HCT116 (cell line): Measurements from ENCODE around the gene KRT6A. TPM values are rescaled to one million over a fixed set of nuclear protein-coding genes. Genes with fewer than 3 reads are reported as not detected.

Experiments
- ATAC-seq: fragments of 200-7000 bp; cut with Tn5 transposase; 2 replicates; pipeline ENCODE4 v1.9.1; 2020; ENCODE audit warnings: mild to moderate bottlenecking, moderate library complexity
- BruUV-seq: library from RNA; stranded (reverse); fragments of 400-500 nt; replicated peaks from 2 replicates; lab custom pipeline; 2021; lab: Mats Ljungman, UMichigan
- CTCF ChIA-PET: fragments of 300-600 bp; sonication (Branson Sonifier 250); formaldehyde crosslinking; loops from one replicate; lab custom pipeline; 2021; ENCODE audit warnings: antibody characterized with exemption; lab: Charles Lee
- POLR2A ChIA-PET: fragments of 300-600, 350-600 bp; sonication (Branson Sonifier 250); formaldehyde crosslinking; loops from one replicate; lab custom pipeline; 2021; ENCODE audit warnings: antibody characterized with exemption; lab: Charles Lee
- RAD21 ChIA-PET, 2 experiments: fragments of 300-600 bp; sonication (Branson Sonifier 250); formaldehyde crosslinking; loops; one replicate each; lab custom pipeline; 2023; ENCODE audit warnings: low total read pairs in 2 of 2; ENCODE audit not compliant: uncharacterized antibody in 2 of 2, unreplicated experiment in 2 of 2, low non-redundant PET in 1 of 2; lab: Charles Lee
- DNase-seq: peaks from one replicate; pipeline ENCODE4 v3.0.0-alpha.2; 2010; ENCODE audit warnings: low read depth, low spot score
- H2AFZ ChIP-seq: fragments of 200-600 bp; shearing (Covaris generic), sonication (generic); 2 replicates; pipeline ENCODE4 v1.6.1; 2017; ENCODE audit warnings: low read depth, mixed run types, mixed read lengths, antibody characterized with exemption, low read length; ENCODE audit not compliant: poor library complexity, severe bottlenecking
- H3K27ac ChIP-seq: 2 replicates; pipeline ENCODE4 v1.5.1; 2012; ENCODE audit warnings: low read depth, low read length
- H3K27me3 ChIP-seq: fragments of 200-600 bp; sonication (generic); 2 replicates; pipeline ENCODE4 v1.6.1; 2016; ENCODE audit warnings: mixed run types, low read length, mixed read lengths; ENCODE audit not compliant: insufficient read depth
- H3K36me3 ChIP-seq, 2 experiments: fragments of 200-500 bp in 1 of 2; fragments of 200-600 bp in 1 of 2; sonication (Bioruptor generic) in 1 of 2; sonication (generic) in 1 of 2; 2 replicates each; pipeline versions ENCODE4 v1.5.1 to v1.6.1; 2014 to 2016; ENCODE audit warnings: low read length in 2 of 2, inconsistent platforms in 1 of 2, mixed read lengths in 1 of 2, mixed run types in 1 of 2; ENCODE audit not compliant: insufficient read depth in 2 of 2, control insufficient read depth in 1 of 2
- H3K4me1 ChIP-seq, 2 experiments: fragments of 200-600 bp in 1 of 2; sonication (generic) in 1 of 2; 2 replicates each; pipeline versions ENCODE4 v1.5.1 to v1.6.1; 2012 to 2017; ENCODE audit warnings: low read length in 2 of 2, inconsistent platforms in 1 of 2, mild to moderate bottlenecking in 1 of 2, mixed read lengths in 1 of 2, mixed run types in 1 of 2, moderate library complexity in 1 of 2; ENCODE audit not compliant: insufficient read depth in 2 of 2, control insufficient read depth in 1 of 2
- H3K4me2 ChIP-seq: fragments of 200-600 bp; sonication (generic); 2 replicates; pipeline ENCODE4 v1.6.1; 2017; ENCODE audit warnings: mixed run types, low read length, mixed read lengths
- H3K4me3 ChIP-seq, 2 experiments: fragments of 200-600 bp in 1 of 2; sonication (generic) in 1 of 2; replicated peaks in 1 of 2; 2 replicates each; pipeline ENCODE4 v1.5.1; 2011 to 2016; ENCODE audit warnings: low read length in 2 of 2, control low read depth in 1 of 2, low read depth in 1 of 2, mild to moderate bottlenecking in 1 of 2, mixed read lengths in 1 of 2, mixed run types in 1 of 2
- H3K79me2 ChIP-seq: fragments of 200-600 bp; sonication (generic); 2 replicates; pipeline ENCODE4 v1.6.1; 2017; ENCODE audit warnings: mild to moderate bottlenecking, mixed run types, low read length, moderate library complexity, mixed read lengths; ENCODE audit not compliant: insufficient read depth
- H3K9ac ChIP-seq: fragments of 200-600 bp; sonication (generic); 2 replicates; pipeline ENCODE4 v1.6.1; 2016; ENCODE audit warnings: low read length, mixed read lengths
- H3K9me2 ChIP-seq: fragments of 200-600 bp; sonication (generic), shearing (Covaris generic); 2 replicates; pipeline ENCODE4 v1.6.1; 2017; ENCODE audit warnings: mixed run types, mild to moderate bottlenecking, moderate library complexity; ENCODE audit not compliant: insufficient read depth
- H3K9me3 ChIP-seq, 2 experiments: fragments of 200-500 bp in 1 of 2; fragments of 200-600 bp in 1 of 2; sonication (Bioruptor generic) in 1 of 2; sonication (generic) in 1 of 2; 2 replicates each; pipeline ENCODE4 v1.6.1; 2014 to 2017; ENCODE audit warnings: low read length in 2 of 2, mixed read lengths in 2 of 2, inconsistent platforms in 1 of 2, low read depth in 1 of 2, mild to moderate bottlenecking in 1 of 2, mixed run types in 1 of 2, moderate library complexity in 1 of 2; ENCODE audit not compliant: control insufficient read depth in 1 of 2, insufficient read depth in 1 of 2
- H4K20me1 ChIP-seq: fragments of 200-600 bp; sonication (generic), shearing (Covaris generic); 2 replicates; pipeline ENCODE4 v1.6.1; 2017; ENCODE audit warnings: mixed run types, mild to moderate bottlenecking, moderate library complexity; ENCODE audit not compliant: insufficient read depth
- CBX3 ChIP-seq: IDR thresholded peaks from 2 replicates; pipeline ENCODE4 v1.6.1; 2012; ENCODE audit warnings: low read depth
- CEBPB ChIP-seq: IDR thresholded peaks from 2 replicates; pipeline ENCODE4 v1.6.1; 2012; ENCODE audit warnings: low read depth
- ELF1 ChIP-seq: IDR thresholded peaks from 2 replicates; pipeline ENCODE4 v1.6.1; 2012; ENCODE audit warnings: low read depth, borderline replicate concordance
- EZH2 ChIP-seq: fragments of 200-600 bp; sonication (generic); IDR thresholded peaks from 2 replicates; pipeline ENCODE4 v1.6.1; 2017; ENCODE audit warnings: antibody characterized with exemption, mixed run types
- EZH2phosphoT487 ChIP-seq: fragments of 200-600 bp; IDR thresholded peaks from 2 replicates; pipeline ENCODE4 v1.6.1; 2018; ENCODE audit warnings: antibody characterized with exemption, borderline replicate concordance
- JUND ChIP-seq: IDR thresholded peaks from 2 replicates; pipeline ENCODE4 v1.6.1; 2012
- POLR2A ChIP-seq: IDR thresholded peaks from 2 replicates; pipeline ENCODE4 v1.7.0; 2011; ENCODE audit warnings: borderline replicate concordance; ENCODE audit not compliant: insufficient read depth, insufficient read length; ENCODE audit errors: extremely low read depth
- POLR2AphosphoS5 ChIP-seq: IDR thresholded peaks from 2 replicates; pipeline ENCODE4 v1.6.1; 2011; ENCODE audit warnings: mild to moderate bottlenecking, low read depth, low read length, moderate library complexity
- RAD21 ChIP-seq: IDR thresholded peaks from 2 replicates; pipeline ENCODE4 v1.6.1; 2012; ENCODE audit warnings: low read depth, mild to moderate bottlenecking
- SIN3A ChIP-seq: IDR thresholded peaks from 2 replicates; pipeline ENCODE4 v1.6.1; 2012; ENCODE audit warnings: low read depth
- SP1 ChIP-seq: IDR thresholded peaks from 2 replicates; pipeline ENCODE4 v1.6.1; 2012; ENCODE audit warnings: low read depth
- TCF7L2 ChIP-seq: IDR thresholded peaks from 2 replicates; pipeline ENCODE4 v1.7.0; 2011; ENCODE audit warnings: borderline replicate concordance, inconsistent platforms; ENCODE audit not compliant: insufficient read depth, insufficient read length; ENCODE audit errors: extremely low read depth
- YY1 ChIP-seq: IDR thresholded peaks from 2 replicates; pipeline ENCODE4 v1.6.1; 2011; ENCODE audit warnings: low read length, low read depth, moderate library complexity, mild to moderate bottlenecking; ENCODE audit not compliant: insufficient replicate concordance; ENCODE audit errors: extremely low read depth
- ZFX ChIP-seq: fragments of 450-650 bp; IDR thresholded peaks from 2 replicates; pipeline ENCODE4 v1.6.1; 2017
- ZNF274 ChIP-seq: fragments of 200-500 bp; sonication (Bioruptor generic); IDR thresholded peaks from 2 replicates; pipeline ENCODE4 v1.6.1; 2014; ENCODE audit warnings: mild to moderate bottlenecking, low read depth, low read length, inconsistent platforms
- intact Hi-C: fragments of 100-400 bp; cut with micrococcal nuclease; formaldehyde crosslinking; loops from 2 replicates; pipeline ENCODE4 v1.10.0; 2022
- total RNA-seq: library from RNA; stranded (reverse); gene quantifications from one replicate; pipeline ENCODE4 v1.2.1, GENCODE V29; 2021; ENCODE audit not compliant: unreplicated experiment
- TF ChIP-seq, protein P1 (sequence below): IDR thresholded peaks from 2 replicates; pipeline ENCODE4 v1.6.1; 2011; ENCODE audit warnings: mild to moderate bottlenecking, low read length, moderate library complexity; ENCODE audit not compliant: insufficient replicate concordance; ENCODE audit errors: extremely low read depth
- TF ChIP-seq, protein P2 (sequence below): IDR thresholded peaks from 2 replicates; pipeline ENCODE4 v1.6.1; 2012
- TF ChIP-seq, protein P3 (sequence below): IDR thresholded peaks from 2 replicates; pipeline ENCODE4 v1.6.1; 2012
- TF ChIP-seq, protein P4 (sequence below), 3 experiments: fragments of 200-600 bp in 1 of 3; sonication (generic) in 1 of 3; IDR thresholded peaks in 2 of 3; conservative IDR thresholded peaks in 1 of 3; 2 replicates each; pipeline ENCODE4 v1.5.1; 2012 to 2017; ENCODE audit warnings: low read depth in 2 of 3, low read length in 2 of 3, antibody characterized with exemption in 1 of 3, borderline replicate concordance in 1 of 3, control low read depth in 1 of 3, mild to moderate bottlenecking in 1 of 3, mixed read lengths in 1 of 3, mixed run types in 1 of 3, moderate library complexity in 1 of 3; ENCODE audit not compliant: insufficient read depth in 1 of 3

The KRT6A gene
- total RNA-seq, 1 experiment from 2014 or later, result 0.66 TPM

DNA sequence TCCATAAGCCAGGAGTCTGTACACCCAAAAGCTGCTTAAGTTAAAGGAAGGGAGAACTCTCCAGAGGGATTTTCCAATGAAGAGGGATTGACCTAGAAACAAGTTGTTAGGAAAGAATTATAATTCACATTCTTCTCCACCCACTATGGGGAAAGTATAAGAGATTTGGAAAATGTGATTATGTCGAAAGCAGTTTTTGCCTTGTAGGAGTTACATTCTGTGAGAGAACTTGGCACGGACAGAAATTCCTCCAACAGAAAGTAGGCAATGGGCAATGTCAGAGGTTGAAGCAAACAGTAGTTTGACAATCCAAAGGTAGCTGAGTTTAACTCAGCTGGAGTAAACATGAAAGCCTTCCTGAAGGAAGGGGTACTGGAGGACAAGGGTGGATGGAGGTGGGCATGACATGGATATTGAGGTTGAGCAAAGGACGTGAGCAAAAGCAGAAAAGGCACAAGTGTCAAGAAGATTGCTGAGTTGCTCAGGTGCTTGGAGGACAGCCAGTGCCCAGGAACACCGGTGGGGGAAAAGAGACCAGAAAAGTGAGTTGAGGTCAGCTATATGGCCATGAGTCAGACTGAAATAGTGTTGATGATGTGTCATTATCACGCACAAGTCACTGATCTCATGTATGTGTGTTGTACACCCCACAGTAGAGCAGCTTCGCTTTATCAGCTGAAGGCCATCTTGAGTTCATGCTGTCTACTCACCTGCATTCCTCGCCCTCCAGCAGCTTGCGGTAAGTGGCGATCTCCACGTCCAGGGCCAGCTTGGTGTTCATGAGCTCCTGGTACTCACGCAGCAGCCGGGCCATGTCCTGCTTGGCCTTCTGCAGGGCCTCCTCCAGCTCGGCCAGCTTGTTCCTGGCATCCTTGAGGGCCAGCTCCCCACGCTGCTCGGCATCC, 23.1 kb upstream of the KRT6A start:
- intact Hi-C loops, result no loop called here
- Histone ChIP-seq H3K9me3 (no peaks in the 10 kb centered on the region), H3K9ac (no peak overlapping the region), H3K9me2 (no peaks in the 10 kb centered on the region), H3K27ac (no peak overlapping the region), H3K4me1 (peaks cover 6 to 24% of the 10 kb centered on the region in 2 experiments), H3K36me3 (no peaks in the 10 kb centered on the region), H3K4me2 (peak overlapping the region; percentile 7; the same call in 1 of the 2 replicates), H3K4me3 (no peak overlapping the region), H4K20me1 (no peaks in the 10 kb centered on the region), H3K27me3 (no peaks in the 10 kb centered on the region), H2AFZ (no peak overlapping the region), H3K79me2 (no peaks in the 10 kb centered on the region)
- ChIA-PET RAD21 (interaction anchor here in 1 of 2 experiments (0.6 kb wide), 1 partner anchor 671 kb away, joined by 4 read pairs; no protein-coding TSS in a partner anchor), CTCF (interaction anchor here (0.6 to 1.2 kb wide), 4 partner anchors 9 to 469 kb away, joined by 3 to 4 read pairs (median 3); no protein-coding TSS in a partner anchor), POLR2A (no interaction called here)
- no TSS peak for BruUV-seq
- TF ChIP-seq SIN3A (no peak), EZH2phosphoT487 (no peak), SP1 (no peak), CEBPB (no peak), POLR2AphosphoS5 (no peak), TCF7L2 (no peak), CBX3 (no peak), ZNF274 (no peak), JUND (no peak), EZH2 (no peak), RAD21 (no peak), POLR2A (no peak), ZFX (no peak), YY1 (no peak), ELF1 (no peak)
- TF ChIP-seq, protein P1, sequence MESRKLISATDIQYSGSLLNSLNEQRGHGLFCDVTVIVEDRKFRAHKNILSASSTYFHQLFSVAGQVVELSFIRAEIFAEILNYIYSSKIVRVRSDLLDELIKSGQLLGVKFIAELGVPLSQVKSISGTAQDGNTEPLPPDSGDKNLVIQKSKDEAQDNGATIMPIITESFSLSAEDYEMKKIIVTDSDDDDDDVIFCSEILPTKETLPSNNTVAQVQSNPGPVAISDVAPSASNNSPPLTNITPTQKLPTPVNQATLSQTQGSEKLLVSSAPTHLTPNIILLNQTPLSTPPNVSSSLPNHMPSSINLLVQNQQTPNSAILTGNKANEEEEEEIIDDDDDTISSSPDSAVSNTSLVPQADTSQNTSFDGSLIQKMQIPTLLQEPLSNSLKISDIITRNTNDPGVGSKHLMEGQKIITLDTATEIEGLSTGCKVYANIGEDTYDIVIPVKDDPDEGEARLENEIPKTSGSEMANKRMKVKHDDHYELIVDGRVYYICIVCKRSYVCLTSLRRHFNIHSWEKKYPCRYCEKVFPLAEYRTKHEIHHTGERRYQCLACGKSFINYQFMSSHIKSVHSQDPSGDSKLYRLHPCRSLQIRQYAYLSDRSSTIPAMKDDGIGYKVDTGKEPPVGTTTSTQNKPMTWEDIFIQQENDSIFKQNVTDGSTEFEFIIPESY, result no peak
- TF ChIP-seq, protein P2, sequence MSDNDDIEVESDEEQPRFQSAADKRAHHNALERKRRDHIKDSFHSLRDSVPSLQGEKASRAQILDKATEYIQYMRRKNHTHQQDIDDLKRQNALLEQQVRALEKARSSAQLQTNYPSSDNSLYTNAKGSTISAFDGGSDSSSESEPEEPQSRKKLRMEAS, result no peak
- TF ChIP-seq, protein P3, sequence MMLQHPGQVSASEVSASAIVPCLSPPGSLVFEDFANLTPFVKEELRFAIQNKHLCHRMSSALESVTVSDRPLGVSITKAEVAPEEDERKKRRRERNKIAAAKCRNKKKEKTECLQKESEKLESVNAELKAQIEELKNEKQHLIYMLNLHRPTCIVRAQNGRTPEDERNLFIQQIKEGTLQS, result no peak
- TF ChIP-seq, protein P4, sequence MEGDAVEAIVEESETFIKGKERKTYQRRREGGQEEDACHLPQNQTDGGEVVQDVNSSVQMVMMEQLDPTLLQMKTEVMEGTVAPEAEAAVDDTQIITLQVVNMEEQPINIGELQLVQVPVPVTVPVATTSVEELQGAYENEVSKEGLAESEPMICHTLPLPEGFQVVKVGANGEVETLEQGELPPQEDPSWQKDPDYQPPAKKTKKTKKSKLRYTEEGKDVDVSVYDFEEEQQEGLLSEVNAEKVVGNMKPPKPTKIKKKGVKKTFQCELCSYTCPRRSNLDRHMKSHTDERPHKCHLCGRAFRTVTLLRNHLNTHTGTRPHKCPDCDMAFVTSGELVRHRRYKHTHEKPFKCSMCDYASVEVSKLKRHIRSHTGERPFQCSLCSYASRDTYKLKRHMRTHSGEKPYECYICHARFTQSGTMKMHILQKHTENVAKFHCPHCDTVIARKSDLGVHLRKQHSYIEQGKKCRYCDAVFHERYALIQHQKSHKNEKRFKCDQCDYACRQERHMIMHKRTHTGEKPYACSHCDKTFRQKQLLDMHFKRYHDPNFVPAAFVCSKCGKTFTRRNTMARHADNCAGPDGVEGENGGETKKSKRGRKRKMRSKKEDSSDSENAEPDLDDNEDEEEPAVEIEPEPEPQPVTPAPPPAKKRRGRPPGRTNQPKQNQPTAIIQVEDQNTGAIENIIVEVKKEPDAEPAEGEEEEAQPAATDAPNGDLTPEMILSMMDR (IDR thresholded peaks at IDR 0.05 in 2 of 3, conservative IDR thresholded peaks at IDR 0.05 in 1 of 3; ENCODE audit: borderline replicate concordance in 1 of 3, insufficient read depth in 1 of 3, low read depth in 2 of 3, low read length in 2 of 3), result no peak
- DNase-seq, result no peak
- no peak for ATAC-seq
